GM19468 (cell line): ENCODE results near the gene DUSP19.

ENCODE experiments used
- ATAC-seq: cut with Tn5 transposase; IDR thresholded peaks from one replicate; pipeline ENCODE4 v1.9.1; 2021; ENCODE audit warnings: mild to moderate bottlenecking, moderate library complexity, moderate number of reproducible peaks; ENCODE audit not compliant: unreplicated experiment; ENCODE audit errors: extremely low read depth

Gene DUSP19

GRCh38 chr2:183063083-183063482 lies 15.5 kb upstream of the DUSP19 start:
- ATAC-seq: no peak

DNA sequence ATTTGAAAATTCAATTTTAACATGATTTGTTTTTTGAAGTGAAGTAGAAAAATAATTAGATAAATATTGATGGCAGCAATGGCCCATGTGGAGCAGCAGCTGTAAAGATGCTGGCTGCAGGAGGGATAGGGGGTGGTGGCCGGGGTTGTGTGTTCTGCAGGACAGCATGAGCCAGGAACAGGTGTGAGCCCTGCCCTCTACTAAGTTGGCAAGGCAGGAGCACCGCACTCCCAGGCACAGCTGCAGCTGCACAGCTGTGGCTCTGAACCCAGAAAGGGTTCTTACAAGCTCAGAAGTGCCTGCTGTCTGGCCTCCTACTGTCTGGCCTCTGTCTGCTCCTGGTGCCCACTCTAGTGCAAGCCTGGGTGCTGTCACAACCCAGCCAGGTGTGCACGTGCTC lies 10.0 kb upstream of the DUSP19 start:
- ATAC-seq: no peak

DNA sequence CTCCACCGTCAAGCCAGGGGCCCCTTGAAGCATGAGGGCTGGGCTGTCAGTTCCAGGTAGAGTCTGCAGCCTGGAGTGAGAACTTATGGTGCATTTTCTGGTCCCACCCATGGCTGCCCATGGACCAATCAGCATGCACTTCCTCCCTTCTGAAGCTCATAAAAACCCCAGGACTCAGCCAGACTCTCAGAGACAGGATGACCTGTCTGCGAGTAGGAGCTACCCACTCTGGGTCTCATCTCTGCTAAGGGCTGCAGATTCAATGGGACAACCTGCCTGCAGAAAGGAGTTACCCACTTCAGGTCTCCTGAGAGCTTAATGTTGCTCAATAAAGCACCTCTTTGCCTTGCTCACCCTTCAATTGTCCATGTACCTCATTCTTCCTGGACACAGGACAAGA lies 9.4 kb upstream of the DUSP19 start:
- no peak for ATAC-seq

GRCh38 chr2:183070942-183071844 lies 7.4 kb upstream of the DUSP19 start:
- ATAC-seq: no peak

DNA sequence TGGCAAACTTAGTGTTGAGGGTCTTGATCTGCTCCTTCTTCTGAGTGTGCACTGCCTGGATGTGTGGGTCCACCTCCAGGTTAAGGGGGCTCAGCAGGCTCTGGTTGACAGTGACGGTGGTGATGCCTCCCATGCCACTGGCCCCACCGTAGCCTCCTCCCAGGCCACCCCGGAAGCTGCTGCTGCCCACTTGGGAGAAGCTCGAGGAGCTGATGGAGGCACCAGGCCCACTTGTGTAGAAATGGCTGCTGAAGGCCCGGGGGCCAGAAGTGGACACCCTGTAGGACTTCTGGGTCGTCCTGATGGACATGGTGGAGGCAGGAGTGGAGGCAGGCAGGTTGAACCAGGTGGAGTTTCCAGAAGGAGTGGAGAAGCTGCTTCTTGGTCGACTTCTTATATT lies 6.4 kb upstream of the DUSP19 start:
- no peak for ATAC-seq

GRCh38 chr2:183078163-183078463 lies 434 bp upstream of the DUSP19 start:
- ATAC-seq: no peak

DNA sequence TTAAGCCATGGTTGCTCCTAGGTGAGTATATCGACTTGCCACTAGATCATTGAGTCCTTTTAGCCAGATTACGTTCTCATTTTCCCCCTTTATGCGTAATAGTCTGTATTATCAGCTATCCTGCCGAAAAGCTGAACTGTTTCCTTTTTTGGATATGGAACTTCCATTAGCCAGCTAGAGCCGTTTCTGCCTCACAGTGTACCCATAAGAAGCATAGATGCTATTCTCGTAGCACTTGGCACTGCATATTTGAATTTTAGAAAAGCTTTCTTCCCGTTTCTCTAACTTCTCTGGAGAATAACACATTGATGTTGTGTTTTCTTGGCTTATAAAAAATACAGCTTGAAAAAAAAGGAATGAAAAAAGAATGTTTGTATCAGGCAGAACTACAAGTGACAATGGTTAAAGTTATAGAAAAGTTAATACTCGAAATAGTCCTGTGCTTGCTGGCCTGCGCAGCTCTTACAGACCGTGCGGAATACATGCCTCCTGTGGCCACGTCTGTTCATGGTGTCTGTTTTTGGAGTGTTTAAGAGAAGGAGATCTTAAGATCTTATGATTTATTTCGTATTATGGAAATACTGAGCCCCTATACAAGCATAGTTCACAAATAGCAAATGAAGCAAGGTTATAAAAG lies 710 bp downstream of the DUSP19 start:
- ATAC-seq: peak; percentile 6

GRCh38 chr2:183081911-183082310 lies 3.4 kb downstream of the DUSP19 start:
- no peak for ATAC-seq

DNA sequence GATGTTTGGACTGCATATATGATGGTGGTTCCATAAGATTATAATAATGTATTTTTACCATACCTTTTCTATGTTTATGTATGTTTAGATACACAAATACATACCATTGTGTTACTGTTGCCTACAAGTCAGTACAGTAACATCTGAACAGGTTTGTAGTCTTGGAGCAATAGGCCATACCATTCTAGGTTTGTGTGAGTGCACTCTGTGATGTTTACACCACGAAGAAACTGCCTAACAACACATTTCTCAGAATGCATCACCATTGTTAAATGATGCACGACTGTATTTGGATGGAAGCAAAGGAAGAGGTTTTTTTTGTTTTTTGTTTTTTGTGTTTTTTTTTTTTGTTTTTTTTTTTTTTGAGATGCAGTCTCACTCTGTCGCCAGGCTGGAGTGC lies 9.5 kb downstream of the DUSP19 start:
- ATAC-seq: no peak

DNA sequence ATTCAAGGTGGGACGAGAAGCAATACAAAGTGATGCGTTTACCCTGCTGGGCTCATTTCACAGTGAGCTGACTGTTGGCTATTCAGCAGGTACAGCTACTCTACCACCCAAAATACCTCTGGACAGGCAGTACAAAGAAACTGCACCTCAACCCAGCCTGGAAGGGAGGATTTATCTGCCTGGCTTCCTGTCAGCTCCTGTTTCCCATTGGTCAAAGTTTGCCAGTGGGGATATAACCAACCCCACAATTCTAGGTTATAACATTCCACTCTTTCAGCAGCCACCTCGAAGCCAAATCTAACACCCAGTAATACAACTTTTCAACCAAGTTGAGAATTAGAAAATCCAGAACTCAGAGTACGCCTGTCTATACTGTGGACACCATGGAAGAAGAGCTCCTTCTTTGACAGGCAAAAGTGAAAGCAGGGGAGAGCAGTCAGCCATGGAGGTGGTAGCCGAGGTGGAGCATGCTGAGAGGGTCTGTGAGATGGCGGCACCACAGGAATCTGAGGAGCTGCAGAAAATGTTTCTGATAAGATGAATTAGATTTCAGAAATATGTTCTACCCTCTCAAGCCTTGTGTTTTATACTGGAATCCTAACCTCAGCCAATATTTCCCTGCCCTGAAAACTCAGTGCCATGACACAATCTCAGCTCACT lies 10.8 kb downstream of the DUSP19 start:
- no peak for ATAC-seq

DNA sequence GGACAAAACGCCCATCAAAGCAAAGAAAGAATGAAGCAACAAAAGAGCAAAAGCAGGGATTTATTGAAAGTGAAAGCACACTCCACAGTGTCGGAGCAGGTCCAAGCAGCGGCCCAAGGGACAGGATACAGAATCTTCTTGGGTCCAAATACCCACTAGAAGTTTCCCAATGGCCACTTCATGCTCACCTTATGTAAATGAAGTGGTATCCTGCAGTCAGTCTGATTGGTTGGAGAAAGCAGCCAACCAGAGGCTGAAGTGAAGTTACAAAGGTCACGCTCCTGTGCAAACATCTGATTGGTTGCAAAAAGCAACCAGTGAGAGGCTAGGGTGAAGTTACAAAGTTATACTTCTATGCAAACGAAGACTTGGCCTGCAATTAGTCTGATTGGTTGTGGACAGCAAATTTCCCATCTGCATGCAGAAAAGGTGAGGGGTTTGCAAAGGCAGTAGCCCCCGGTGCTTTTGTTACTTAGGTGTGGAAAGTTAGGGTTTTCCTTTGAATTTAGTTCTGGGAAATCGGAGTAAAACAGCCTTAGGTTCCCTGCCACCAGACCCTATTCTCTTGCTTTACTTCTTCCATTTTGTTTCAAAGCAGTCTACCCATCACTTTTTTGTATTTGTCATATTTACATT lies 12.9 kb downstream of the DUSP19 start:
- ATAC-seq: no peak

GRCh38 chr2:183091954-183092345 lies 13.4 kb downstream of the DUSP19 start:
- no peak for ATAC-seq

GRCh38 chr2:183093857-183094657 lies 15.5 kb downstream of the DUSP19 start:
- peak; percentile 86 for ATAC-seq

GRCh38 chr2:183105402-183106134 lies 27.0 kb downstream of the DUSP19 start:
- ATAC-seq: no peak

- ATAC-seq: no peak
These were observed 34.0 kb downstream of the DUSP19 start for GRCh38 chr2:183112577-183112976.

GRCh38 chr2:183113630-183114029 lies 35.1 kb downstream of the DUSP19 start:
- no peak for ATAC-seq

- no peak for ATAC-seq
These were observed 38.7 kb downstream of the DUSP19 start for GRCh38 chr2:183117226-183117625.

DNA sequence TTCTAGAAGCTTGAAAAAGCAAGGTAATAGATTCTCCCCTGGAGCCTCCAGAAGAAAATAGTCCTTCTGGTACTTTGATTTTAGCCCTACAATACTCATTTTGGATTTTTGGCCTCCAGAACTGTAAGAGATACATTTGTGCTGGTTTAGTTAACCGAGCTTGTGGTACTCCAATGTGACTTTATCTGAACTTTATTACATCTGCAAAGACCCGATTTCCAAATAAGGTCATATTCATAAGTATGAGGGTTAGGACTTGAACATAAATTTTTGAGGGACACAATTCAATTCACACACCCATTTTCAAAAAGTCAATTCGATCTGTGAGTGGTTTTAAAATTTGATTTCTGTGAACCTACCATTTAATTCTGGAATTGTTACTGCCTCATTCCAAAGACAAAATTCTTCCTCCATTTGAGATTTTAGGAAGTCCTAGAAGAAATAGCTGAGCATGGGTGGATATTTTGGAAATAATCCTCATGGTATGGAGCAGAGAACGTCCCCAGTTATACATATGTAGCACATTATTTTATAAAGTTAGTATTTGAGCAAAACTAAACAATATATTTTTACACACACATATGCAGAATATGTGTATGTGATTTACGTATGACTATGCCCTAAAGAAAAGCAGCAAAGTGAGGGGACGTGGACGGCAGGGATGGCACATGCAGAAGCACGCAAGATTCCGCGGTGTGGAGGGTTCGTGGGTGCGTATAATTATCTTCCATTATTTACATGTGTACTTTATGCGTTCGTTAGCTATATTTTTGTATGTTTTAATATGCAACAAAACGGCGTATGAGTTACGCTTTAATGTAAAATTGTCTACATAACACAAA lies 44.8 kb downstream of the DUSP19 start:
- no peak for ATAC-seq

DNA sequence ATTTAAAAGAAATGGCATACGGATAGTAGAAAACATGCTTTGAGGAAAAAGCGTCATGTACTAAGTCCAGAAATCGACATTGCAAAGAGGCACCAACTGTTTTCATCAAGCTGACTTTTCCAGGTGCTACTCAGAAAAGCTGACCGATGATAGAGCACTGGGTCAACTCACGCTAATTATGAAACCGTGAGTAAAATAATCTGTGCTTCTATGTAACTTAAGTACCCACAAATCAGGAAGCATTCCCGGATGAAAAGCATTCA lies 45.3 kb downstream of the DUSP19 start:
- no peak for ATAC-seq
